A549 (cell line): ENCODE results near the gene ANK2. TPM values are rescaled to one million over a fixed set of nuclear protein-coding genes. Genes with fewer than 3 reads are reported as not detected.

Source experiments
- ATAC-seq, 2 experiments: fragments of 200-7000 bp in 1 of 2; fragments of >200 bp in 1 of 2; cut with Nextera tagmentation in 1 of 2; cut with Tn5 transposase in 1 of 2; 3 replicates each; pipeline versions ENCODE4 v1.8.0 to v1.9.1; 2018 to 2020; ENCODE audit warnings: mild to moderate bottlenecking in 1 of 2, moderate library complexity in 1 of 2
- CTCF ChIA-PET: fragments of 300-600 bp; sonication (Branson Sonifier 250); formaldehyde crosslinking; extraction: SDS; loops from one replicate; lab custom pipeline; 2021; ENCODE audit warnings: antibody characterized with exemption, inconsistent platforms; lab: Yijun Ruan, JAX
- POLR2A ChIA-PET: fragments of 350-600 bp; formaldehyde crosslinking; extraction: SDS; loops from one replicate; lab custom pipeline; 2021; ENCODE audit warnings: antibody characterized with exemption, inconsistent platforms; lab: Yijun Ruan, JAX
- DNase-seq, 2 experiments: peaks; one replicate each; pipeline versions ENCODE4 v3.0.0 to v3.0.0-alpha.2; 2011 to 2016; ENCODE audit warnings: low read depth in 1 of 2, low spot score in 1 of 2
- FAIRE-seq: peaks from 2 replicates; lab custom pipeline; 2011; peaks lifted over from hg19 to GRCh38; lab: Jason Lieb, UNC
- H3K27ac ChIP-seq, 2 experiments: fragments of >200 bp; sonication (Bioruptor Twin); formaldehyde crosslinking; 3 replicates each; pipeline ENCODE4 v1.5.1; 2016 to 2017
- H3K4me1 ChIP-seq: fragments of >200 bp; sonication (Bioruptor Twin); formaldehyde crosslinking; 3 replicates; pipeline ENCODE4 v1.6.1; 2016
- H3K4me2 ChIP-seq: fragments of >200 bp; sonication (Bioruptor Twin); formaldehyde crosslinking; 3 replicates; pipeline ENCODE4 v1.6.1; 2016
- H3K4me3 ChIP-seq: fragments of >200 bp; sonication (Bioruptor Twin); formaldehyde crosslinking; 3 replicates; pipeline ENCODE4 v1.5.1; 2016
- H3K9me3 ChIP-seq: fragments of >200 bp; sonication (Bioruptor Twin); formaldehyde crosslinking; 3 replicates; pipeline ENCODE4 v1.6.1; 2016
- CBX2 ChIP-seq: fragments of 200-600 bp; sonication (generic); IDR thresholded peaks from 2 replicates; pipeline ENCODE4 v1.6.1; 2016; ENCODE audit warnings: low read depth, mild to moderate bottlenecking, borderline replicate concordance
- CBX8 ChIP-seq: fragments of 200-600 bp; sonication (generic); IDR thresholded peaks from 2 replicates; pipeline ENCODE4 v1.6.1; 2016
- CHD2 ChIP-seq: fragments of 150-350 bp; IDR thresholded peaks from 2 replicates; pipeline ENCODE4 v1.6.1; 2014; ENCODE audit warnings: low read length; ENCODE audit not compliant: partially characterized antibody
- CHD4 ChIP-seq: fragments of 200-600 bp; sonication (generic); IDR thresholded peaks from 2 replicates; pipeline ENCODE4 v1.6.1; 2016; ENCODE audit warnings: antibody characterized with exemption, mild to moderate bottlenecking, borderline replicate concordance
- EHF ChIP-seq: fragments of 250-450 bp; sonication (Bioruptor Pico); IDR thresholded peaks from 2 replicates; pipeline ENCODE4 v1.5.0; 2020; ENCODE audit warnings: mild to moderate bottlenecking
- EP300 ChIP-seq, 2 experiments: fragments of >200 bp; sonication (Bioruptor Twin); formaldehyde crosslinking; IDR thresholded peaks; 2 replicates in 1 of 2; 3 replicates in 1 of 2; pipeline ENCODE4 v1.6.1; 2016 to 2017
- ESRRA ChIP-seq: fragments of 150-350 bp; IDR thresholded peaks from 2 replicates; pipeline ENCODE4 v1.6.1; 2014; ENCODE audit warnings: mild to moderate bottlenecking, low read length, borderline replicate concordance
- FOSL2 ChIP-seq, 2 experiments: fragments of 450-650 bp in 1 of 2; fragments of >200 bp in 1 of 2; sonication (Bioruptor Twin) in 1 of 2; formaldehyde crosslinking; IDR thresholded peaks; 2 replicates each; pipeline versions ENCODE4 v1.5.0 to v1.6.1; 2016 to 2020; ENCODE audit warnings: mild to moderate bottlenecking in 1 of 2, moderate library complexity in 1 of 2
- GATA3 ChIP-seq: IDR thresholded peaks from 2 replicates; pipeline ENCODE4 v1.6.1; 2012; ENCODE audit warnings: borderline replicate concordance
- HEYL ChIP-seq: fragments of 250-450 bp; sonication (Bioruptor Pico); IDR thresholded peaks from 2 replicates; pipeline ENCODE4 v1.8.0; 2021; ENCODE audit warnings: mild to moderate bottlenecking, moderate library complexity
- HOXA7 ChIP-seq: fragments of 250-450 bp; sonication (Bioruptor Pico); IDR thresholded peaks from 2 replicates; pipeline ENCODE4 v1.5.0; 2020; ENCODE audit warnings: mild to moderate bottlenecking, moderate library complexity
- HOXB13 ChIP-seq: fragments of 250-450 bp; sonication (Bioruptor Pico); IDR thresholded peaks from 2 replicates; pipeline ENCODE4 v1.5.0; 2020; ENCODE audit warnings: low read depth, mild to moderate bottlenecking, moderate library complexity
- JUN ChIP-seq, 2 experiments: fragments of >200 bp; sonication (Bioruptor Twin); formaldehyde crosslinking; IDR thresholded peaks; 2 replicates in 1 of 2; 3 replicates in 1 of 2; pipeline ENCODE4 v1.6.1; 2016 to 2017
- JUNB ChIP-seq: fragments of >200 bp; sonication (Bioruptor Twin); formaldehyde crosslinking; IDR thresholded peaks from 2 replicates; pipeline ENCODE4 v1.6.1; 2016
- MAZ ChIP-seq: fragments of 150-350 bp; IDR thresholded peaks from 2 replicates; pipeline ENCODE4 v1.6.1; 2014; ENCODE audit warnings: antibody characterized with exemption, low read depth, low read length, borderline replicate concordance
- NFE2L2 ChIP-seq: fragments of 150-350 bp; conservative IDR thresholded peaks from 2 replicates; pipeline ENCODE4 v1.6.1; 2014; ENCODE audit warnings: low read length
- NPAS2 ChIP-seq: fragments of 250-450 bp; sonication (Bioruptor Pico); IDR thresholded peaks from 2 replicates; pipeline ENCODE4 v1.8.0; 2022; ENCODE audit warnings: mild to moderate bottlenecking, moderate library complexity, borderline replicate concordance
- NR3C1 ChIP-seq: fragments of >200 bp; sonication (Bioruptor Twin); formaldehyde crosslinking; IDR thresholded peaks from 3 replicates; pipeline ENCODE4 v1.6.1; 2017
- PHF8 ChIP-seq: fragments of 200-600 bp; sonication (generic); IDR thresholded peaks from 2 replicates; pipeline ENCODE4 v1.6.1; 2016; ENCODE audit warnings: low read depth, mild to moderate bottlenecking, antibody characterized with exemption, moderate library complexity, borderline replicate concordance
- POLR2AphosphoS2 ChIP-seq: conservative IDR thresholded peaks from 2 replicates; pipeline ENCODE4 v1.6.1; 2012; ENCODE audit warnings: low read length, improper control_type of control experiment, inconsistent platforms
- RFX5 ChIP-seq: fragments of 450-650 bp; IDR thresholded peaks from 2 replicates; pipeline ENCODE4 v1.7.1; 2014; ENCODE audit warnings: antibody characterized with exemption, mild to moderate bottlenecking, moderate library complexity
- RNF2 ChIP-seq: fragments of 200-600 bp; sonication (generic); IDR thresholded peaks from 2 replicates; pipeline ENCODE4 v1.6.1; 2016; ENCODE audit warnings: low read depth, mild to moderate bottlenecking, antibody characterized with exemption, moderate library complexity, borderline replicate concordance
- SMC3 ChIP-seq: fragments of >200 bp; sonication (Bioruptor Twin); formaldehyde crosslinking; IDR thresholded peaks from 3 replicates; pipeline ENCODE4 v1.6.1; 2018; ENCODE audit warnings: inconsistent platforms
- WGBS: methylation state at CpG from one replicate; pipeline ENCODE4 v1.1.6; 2017; ENCODE audit errors: missing lambda C conversion rate; 5-methylcytosine and 5-hydroxymethylcytosine counted together
- polyA plus RNA-seq, 4 experiments: library from polyadenylated mRNA; depleted of rRNA in 3 of 4; stranded (reverse); fragments of >200 nt; fragmentation: RNase III in 1 of 4; extraction: RNeasy Plus Mini Kit Qiagen cat#74134 plus additional on column Dnase treatment in 1 of 4; gene quantifications; 2 replicates in 3 of 4; 3 replicates in 1 of 4; pipeline ENCODE4 v1.2.3, GENCODE V29; 2011 to 2017
- TF ChIP-seq, protein P1 (sequence below): IDR thresholded peaks from 2 replicates; pipeline ENCODE4 v1.6.1; 2012; ENCODE audit warnings: low read depth, borderline replicate concordance
- TF ChIP-seq, protein P2 (sequence below): fragments of 450-650 bp; IDR thresholded peaks from 2 replicates; pipeline ENCODE4 v1.6.1; 2014; ENCODE audit warnings: antibody characterized with exemption
- TF ChIP-seq, protein P3 (sequence below): fragments of >200 bp; sonication (Bioruptor Twin); formaldehyde crosslinking; IDR thresholded peaks from 2 replicates; pipeline ENCODE4 v1.6.1; 2016
- TF ChIP-seq, protein P4 (sequence below): fragments of 250-450 bp; sonication (Bioruptor Pico); IDR thresholded peaks from 2 replicates; pipeline ENCODE4 v1.5.0; 2021; ENCODE audit warnings: mild to moderate bottlenecking, moderate library complexity, borderline replicate concordance
- TF ChIP-seq, protein P5 (sequence below): fragments of 250-450 bp; sonication (Bioruptor Pico); IDR thresholded peaks from 2 replicates; pipeline ENCODE4 v1.5.0; 2020; ENCODE audit warnings: low read depth, mild to moderate bottlenecking, moderate library complexity
- TF ChIP-seq, protein P6 (sequence below): IDR thresholded peaks from 2 replicates; pipeline ENCODE4 v1.6.1; 2012

Gene ANK2
- polyA plus RNA-seq, 2 of the 4 experiments (the other 2 are of a cell fraction): 1.4 to 3.1 TPM

DNA sequence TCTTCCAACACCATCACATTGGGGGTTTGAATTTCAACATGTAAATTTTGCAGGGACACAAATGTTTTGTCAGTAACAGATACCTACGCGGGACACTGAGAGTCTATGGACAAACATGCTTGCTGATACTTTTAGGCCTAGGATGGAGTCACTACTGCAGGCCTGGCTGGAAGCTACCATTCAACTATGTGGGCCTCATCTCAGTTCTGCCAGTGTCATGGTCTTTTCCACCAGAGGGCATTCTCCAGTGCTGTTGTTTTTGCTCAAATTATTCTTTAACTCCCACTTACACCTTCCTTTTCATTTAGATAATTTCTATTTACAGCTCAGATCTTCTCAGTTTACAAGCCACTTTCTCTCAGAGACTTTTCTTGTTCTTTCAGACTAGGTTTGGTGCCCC is 7.0 kb upstream of the ANK2 start:
- Histone ChIP-seq H3K4me1 (no peaks in the 10 kb centered on the region), H3K9me3 (no peaks in the 10 kb centered on the region), H3K4me3 (no peak overlapping the region), H3K4me2 (no peak overlapping the region), H3K27ac (no peak overlapping the region)
- ATAC-seq (no peak), DNase-seq (no peak), FAIRE-seq (no peak)
- CTCF ChIA-PET: no interaction called here
- POLR2A ChIA-PET: no interaction called here
- 20% methylated on average over 1 of the region's 2 CpGs for WGBS
- TF ChIP-seq, protein P1, sequence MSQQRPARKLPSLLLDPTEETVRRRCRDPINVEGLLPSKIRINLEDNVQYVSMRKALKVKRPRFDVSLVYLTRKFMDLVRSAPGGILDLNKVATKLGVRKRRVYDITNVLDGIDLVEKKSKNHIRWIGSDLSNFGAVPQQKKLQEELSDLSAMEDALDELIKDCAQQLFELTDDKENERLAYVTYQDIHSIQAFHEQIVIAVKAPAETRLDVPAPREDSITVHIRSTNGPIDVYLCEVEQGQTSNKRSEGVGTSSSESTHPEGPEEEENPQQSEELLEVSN: no peak
- TF ChIP-seq SMC3: no peak
- no peak for TF ChIP-seq CBX8
- no peak for TF ChIP-seq NR3C1
- TF ChIP-seq JUNB: no peak
- no peak for TF ChIP-seq HOXB13 (CRISPR knock-in tag)
- TF ChIP-seq NPAS2: no peak
- TF ChIP-seq CBX2: no peak
- TF ChIP-seq ESRRA: no peak
- TF ChIP-seq EP300 (IDR thresholded peaks at IDR 0.05): no peak
- no peak for TF ChIP-seq CHD4
- TF ChIP-seq RNF2: no peak
- no peak for TF ChIP-seq MAZ

DNA sequence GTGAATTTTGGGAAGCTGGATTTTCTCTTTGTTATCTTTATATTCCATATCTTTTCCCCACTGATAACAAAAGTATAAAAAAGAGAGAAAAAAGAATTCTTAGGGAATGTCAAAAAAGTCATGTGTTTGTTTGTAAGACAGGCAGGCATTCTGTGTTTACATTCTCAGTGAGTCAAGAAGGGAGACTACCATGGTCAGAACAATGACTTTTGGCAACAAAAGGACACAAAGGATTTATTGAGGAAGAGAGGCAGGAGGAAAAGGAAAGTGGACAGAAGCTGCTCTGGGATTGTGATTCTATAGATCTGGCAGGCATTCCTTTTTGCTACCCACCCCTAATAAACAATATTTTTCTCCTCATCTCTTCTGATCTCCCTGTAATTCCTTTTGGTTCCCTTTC is 5.9 kb upstream of the ANK2 start:
- DNase-seq (no peak), ATAC-seq (no peak), FAIRE-seq (no peak)
- Histone ChIP-seq H3K4me1 (no peaks in the 10 kb centered on the region), H3K27ac (no peak overlapping the region), H3K4me3 (no peak overlapping the region), H3K9me3 (no peaks in the 10 kb centered on the region), H3K4me2 (no peak overlapping the region)
- no peak for TF ChIP-seq RNF2
- TF ChIP-seq, protein P2, sequence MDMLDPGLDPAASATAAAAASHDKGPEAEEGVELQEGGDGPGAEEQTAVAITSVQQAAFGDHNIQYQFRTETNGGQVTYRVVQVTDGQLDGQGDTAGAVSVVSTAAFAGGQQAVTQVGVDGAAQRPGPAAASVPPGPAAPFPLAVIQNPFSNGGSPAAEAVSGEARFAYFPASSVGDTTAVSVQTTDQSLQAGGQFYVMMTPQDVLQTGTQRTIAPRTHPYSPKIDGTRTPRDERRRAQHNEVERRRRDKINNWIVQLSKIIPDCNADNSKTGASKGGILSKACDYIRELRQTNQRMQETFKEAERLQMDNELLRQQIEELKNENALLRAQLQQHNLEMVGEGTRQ: no peak
- TF ChIP-seq HEYL (CRISPR knock-in tag): no peak
- no peak for TF ChIP-seq POLR2AphosphoS2
- TF ChIP-seq NR3C1: no peak
- TF ChIP-seq NFE2L2: no peak
- TF ChIP-seq, protein P3, sequence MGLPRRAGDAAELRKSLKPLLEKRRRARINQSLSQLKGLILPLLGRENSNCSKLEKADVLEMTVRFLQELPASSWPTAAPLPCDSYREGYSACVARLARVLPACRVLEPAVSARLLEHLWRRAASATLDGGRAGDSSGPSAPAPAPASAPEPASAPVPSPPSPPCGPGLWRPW: no peak
- TF ChIP-seq ESRRA: no peak
- TF ChIP-seq, protein P4, sequence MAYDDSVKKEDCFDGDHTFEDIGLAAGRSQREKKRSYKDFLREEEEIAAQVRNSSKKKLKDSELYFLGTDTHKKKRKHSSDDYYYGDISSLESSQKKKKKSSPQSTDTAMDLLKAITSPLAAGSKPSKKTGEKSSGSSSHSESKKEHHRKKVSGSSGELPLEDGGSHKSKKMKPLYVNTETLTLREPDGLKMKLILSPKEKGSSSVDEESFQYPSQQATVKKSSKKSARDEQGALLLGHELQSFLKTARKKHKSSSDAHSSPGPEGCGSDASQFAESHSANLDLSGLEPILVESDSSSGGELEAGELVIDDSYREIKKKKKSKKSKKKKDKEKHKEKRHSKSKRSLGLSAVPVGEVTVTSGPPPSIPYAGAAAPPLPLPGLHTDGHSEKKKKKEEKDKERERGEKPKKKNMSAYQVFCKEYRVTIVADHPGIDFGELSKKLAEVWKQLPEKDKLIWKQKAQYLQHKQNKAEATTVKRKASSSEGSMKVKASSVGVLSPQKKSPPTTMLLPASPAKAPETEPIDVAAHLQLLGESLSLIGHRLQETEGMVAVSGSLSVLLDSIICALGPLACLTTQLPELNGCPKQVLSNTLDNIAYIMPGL (CRISPR knock-in tag): no peak
- no peak for TF ChIP-seq RFX5
- POLR2A ChIA-PET: no interaction called here
- CTCF ChIA-PET: no interaction called here

DNA sequence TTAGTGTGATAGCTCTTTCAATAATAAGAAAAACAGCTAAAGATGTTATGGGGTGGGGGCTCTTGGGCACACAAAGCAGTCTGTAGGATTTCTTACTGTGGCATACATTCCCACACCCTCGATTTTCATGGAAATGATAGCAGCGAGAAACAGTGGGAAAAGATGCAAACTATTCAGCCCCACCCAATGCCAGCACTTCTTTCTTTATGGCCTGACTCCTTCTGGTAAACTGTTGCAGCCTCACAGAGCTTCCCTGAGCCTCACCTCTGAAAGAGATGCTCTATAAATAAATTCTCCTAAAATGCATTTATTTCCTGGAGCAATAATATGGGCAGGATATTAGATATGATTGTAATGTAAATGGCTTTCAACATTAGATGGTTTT is 910 bp downstream of the ANK2 start:
- CTCF ChIA-PET: no interaction called here
- WGBS: 23% methylated on average over 2 of the region's 2 CpGs
- FAIRE-seq (no peak), DNase-seq (no peak), ATAC-seq (no peak)
- Histone ChIP-seq H3K4me3 (no peak overlapping the region), H3K4me2 (no peak overlapping the region), H3K9me3 (no peaks in the 10 kb centered on the region), H3K4me1 (no peaks in the 10 kb centered on the region), H3K27ac (no peak overlapping the region)
- POLR2A ChIA-PET: no interaction called here
- TF ChIP-seq GATA3 (no peak), FOSL2 (IDR thresholded peaks at IDR 0.05) (no peak), FOSL2 (CRISPR knock-in tag; IDR thresholded peaks at IDR 0.05) (no peak), HEYL (CRISPR knock-in tag) (no peak), EHF (CRISPR knock-in tag) (no peak), PHF8 (no peak), CHD2 (no peak), JUN (IDR thresholded peaks at IDR 0.05) (no peak), CHD4 (no peak), HOXA7 (no peak), HOXB13 (CRISPR knock-in tag) (no peak)
- TF ChIP-seq, protein P5, sequence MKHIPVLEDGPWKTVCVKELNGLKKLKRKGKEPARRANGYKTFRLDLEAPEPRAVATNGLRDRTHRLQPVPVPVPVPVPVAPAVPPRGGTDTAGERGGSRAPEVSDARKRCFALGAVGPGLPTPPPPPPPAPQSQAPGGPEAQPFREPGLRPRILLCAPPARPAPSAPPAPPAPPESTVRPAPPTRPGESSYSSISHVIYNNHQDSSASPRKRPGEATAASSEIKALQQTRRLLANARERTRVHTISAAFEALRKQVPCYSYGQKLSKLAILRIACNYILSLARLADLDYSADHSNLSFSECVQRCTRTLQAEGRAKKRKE (CRISPR knock-in tag): no peak
- TF ChIP-seq, protein P6, sequence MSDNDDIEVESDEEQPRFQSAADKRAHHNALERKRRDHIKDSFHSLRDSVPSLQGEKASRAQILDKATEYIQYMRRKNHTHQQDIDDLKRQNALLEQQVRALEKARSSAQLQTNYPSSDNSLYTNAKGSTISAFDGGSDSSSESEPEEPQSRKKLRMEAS: no peak
- TF ChIP-seq, protein P4 (CRISPR knock-in tag): no peak
- TF ChIP-seq, protein P3: no peak
